Renal cortical epithelial cell (primary cell): ENCODE results near the gene FNDC1. TPM values are rescaled to one million over a fixed set of nuclear protein-coding genes. Genes with fewer than 3 reads are reported as not detected.

Experiments used
- DNase-seq: peaks from one replicate; pipeline ENCODE4 v3.0.0-alpha.2; 2011; ENCODE audit warnings: low read depth
- total RNA-seq: library from RNA; depleted of rRNA; stranded (reverse); fragments of >200 nt; gene quantifications from 2 replicates; pipeline ENCODE4 v1.2.3, GENCODE V29; 2014

FNDC1 gene
- total RNA-seq, 1 donor from 2014 or later, result 0.10 TPM

GRCh38 chr6:159161839-159162238, 7.4 kb upstream of the FNDC1 start:
- DNase-seq, result no peak

DNA sequence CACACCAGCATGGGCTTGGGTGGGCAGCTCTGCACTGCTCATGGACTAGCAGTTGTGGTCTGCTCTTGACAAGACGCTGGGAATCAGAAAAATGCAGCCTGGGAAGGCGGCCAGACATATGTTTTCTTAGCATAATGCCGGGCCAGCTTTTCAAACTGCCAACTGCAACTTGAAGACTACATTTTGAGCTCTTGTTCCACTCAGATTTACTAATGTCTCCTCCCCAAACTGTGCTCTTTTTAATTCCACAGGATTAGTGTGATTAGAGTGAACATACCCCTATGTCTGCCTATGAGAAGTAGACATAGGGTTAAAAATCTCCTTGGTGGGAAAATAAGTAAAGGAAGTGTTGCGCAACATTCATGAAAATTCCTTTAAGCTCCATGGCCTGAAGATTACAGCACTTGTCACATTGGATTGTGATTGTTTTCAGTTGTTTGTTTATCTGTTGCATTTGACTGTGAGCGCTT, 5.3 kb upstream of the FNDC1 start:
- peak; percentile 21 for DNase-seq

DNA sequence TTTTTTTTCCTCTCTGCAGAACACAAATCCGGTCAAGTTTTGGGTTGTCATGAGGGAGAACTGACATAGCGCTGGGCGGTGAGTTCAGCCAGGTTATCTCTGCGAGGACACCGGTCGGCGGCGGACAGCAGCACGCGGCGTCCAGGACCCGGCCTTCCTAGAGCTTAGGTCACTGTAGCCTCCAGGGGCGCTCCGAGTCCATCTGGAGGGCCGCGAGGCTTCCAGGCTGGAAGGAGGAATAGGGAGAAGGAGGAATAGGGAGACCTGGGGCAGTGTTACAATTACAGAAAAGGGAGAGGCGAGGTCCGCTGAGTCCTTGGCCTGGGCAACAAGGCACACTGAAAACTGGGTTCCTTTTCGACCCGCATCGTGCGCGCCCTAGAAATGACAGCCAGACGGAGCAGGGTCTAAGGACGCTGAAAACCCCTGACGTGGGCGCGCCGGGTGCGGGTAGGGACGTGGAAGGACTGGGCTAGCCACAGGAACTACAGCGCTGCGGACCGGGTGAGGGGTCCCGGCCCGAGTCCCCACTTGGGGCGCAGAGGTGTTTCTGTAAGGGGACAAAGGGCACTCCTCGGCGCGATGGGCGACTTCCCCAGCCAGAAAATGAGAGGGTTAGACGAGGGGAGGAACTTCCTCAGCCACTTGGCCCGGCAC, 536 bp upstream of the FNDC1 start:
- peak; percentile 20 for DNase-seq

- DNase-seq, result peak; percentile 6
Measured at GRCh38 chr6:159169557-159170332, 545 bp downstream of the FNDC1 start.

GRCh38 chr6:159170333-159170672, 1.1 kb downstream of the FNDC1 start:
- no peak for DNase-seq

- DNase-seq, result peak; percentile 47
Measured at GRCh38 chr6:159170999-159171712, 2.0 kb downstream of the FNDC1 start.

DNA sequence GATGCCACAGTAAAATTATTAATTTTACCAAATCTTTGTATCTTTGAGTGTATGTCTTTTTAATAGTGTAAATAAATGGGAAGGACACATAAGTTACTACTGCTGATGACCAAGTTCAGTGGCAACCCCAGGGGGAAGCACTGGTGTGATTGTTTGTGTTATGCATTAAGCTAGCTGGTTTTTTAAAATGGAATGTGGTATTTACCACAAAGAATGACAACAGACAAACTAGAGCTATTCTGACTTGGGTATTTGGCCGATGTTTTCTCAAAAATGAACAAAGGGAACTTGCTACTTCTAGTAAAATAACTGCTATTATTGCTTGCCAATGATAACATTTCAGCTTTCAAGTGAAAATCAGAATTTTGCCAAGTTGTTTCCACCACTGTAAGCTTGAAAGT, 2.9 kb downstream of the FNDC1 start:
- DNase-seq, result no peak

GRCh38 chr6:159174263-159174969, 5.2 kb downstream of the FNDC1 start:
- DNase-seq, result peak; percentile 36

- DNase-seq, result no peak
Measured at GRCh38 chr6:159176913-159177312, 7.7 kb downstream of the FNDC1 start.

- no peak for DNase-seq
Measured at GRCh38 chr6:159178847-159179246, 9.6 kb downstream of the FNDC1 start.

DNA sequence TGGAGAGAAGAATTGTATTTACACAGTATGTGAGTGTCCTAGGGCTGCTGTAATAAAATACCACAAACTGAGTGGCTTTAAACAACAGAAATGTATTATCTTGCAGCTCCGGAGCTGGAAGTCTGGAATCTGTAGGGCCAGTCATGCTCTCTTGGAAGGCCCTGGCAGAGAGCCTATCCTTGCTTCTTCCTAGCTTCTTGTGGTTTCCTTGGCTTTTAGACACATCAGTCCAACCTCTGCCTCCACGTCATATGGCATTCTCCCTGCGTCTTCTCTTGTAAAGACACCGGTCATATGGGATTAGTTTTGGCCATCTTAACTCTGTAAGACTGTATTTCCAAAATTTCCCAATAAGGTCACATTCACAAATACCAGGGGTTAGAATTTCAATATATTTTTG, 10.8 kb downstream of the FNDC1 start:
- no peak for DNase-seq

GRCh38 chr6:159181914-159182313, 12.7 kb downstream of the FNDC1 start:
- no peak for DNase-seq

DNA sequence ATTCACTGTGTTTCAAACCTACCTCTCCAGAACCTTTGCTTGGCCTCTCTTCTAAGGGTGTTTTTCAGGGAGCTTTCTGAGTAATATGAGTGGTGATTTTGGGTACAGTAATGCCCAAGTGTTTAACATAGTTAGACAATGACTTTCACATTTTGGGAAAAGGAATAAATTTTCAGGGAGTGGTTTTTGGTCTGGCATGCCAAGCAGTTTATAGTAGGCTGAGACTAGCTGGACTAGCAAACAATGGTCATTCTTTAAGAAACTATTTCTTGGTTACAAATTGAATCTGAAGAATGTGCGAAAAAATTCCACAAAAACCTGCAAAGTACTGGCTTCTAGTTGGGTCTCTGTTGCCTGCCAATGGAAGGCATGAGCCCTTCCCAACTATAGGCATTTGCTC, 15.4 kb downstream of the FNDC1 start:
- peak; percentile 44 for DNase-seq

- no peak for DNase-seq
Measured at GRCh38 chr6:159190460-159190859, 21.3 kb downstream of the FNDC1 start.

GRCh38 chr6:159193923-159194322, 24.7 kb downstream of the FNDC1 start:
- no peak for DNase-seq

DNA sequence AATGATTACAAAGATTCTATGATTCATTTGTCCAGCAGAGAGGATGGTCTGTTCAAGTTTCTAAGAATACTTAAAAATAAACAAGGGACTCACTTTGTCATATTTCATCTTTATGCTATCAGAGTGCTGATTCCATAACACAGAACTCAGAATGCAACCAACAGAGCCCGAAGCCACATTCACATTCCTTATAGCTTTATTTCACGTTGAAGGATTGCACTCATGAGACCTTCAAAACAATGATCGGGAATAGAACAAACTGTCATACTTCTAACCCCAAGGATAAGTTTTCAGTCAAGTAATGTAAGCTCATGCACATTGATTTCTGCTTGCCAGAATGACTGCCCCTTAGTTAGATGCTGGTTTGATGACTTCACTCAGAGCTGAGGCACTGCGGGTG, 25.2 kb downstream of the FNDC1 start:
- no peak for DNase-seq

DNA sequence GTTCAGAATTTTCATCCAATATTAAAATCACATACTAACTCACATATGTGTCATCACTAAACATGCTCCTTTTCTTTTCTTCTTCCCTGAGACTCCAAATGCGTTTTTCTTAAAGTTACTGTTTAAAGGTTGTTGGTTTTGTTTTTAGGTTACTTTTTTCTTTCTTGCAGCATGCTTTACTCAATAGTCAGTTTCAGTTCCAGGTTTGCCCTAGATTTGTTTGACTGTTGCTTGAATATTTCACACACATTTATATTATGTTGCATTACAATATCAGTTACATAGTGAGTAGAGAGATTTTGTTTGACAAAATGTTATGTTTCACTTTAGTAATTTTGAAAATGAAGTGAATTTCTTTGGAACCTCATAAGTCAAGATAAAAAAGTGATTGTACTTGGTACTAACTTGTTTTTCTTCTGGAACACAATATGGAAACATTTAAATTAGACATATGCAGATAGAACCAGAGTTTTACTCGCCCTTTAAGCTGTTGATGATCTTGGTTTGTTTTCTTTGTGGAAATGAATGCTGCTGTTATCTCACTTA, 27.3 kb downstream of the FNDC1 start:
- DNase-seq, result no peak

DNA sequence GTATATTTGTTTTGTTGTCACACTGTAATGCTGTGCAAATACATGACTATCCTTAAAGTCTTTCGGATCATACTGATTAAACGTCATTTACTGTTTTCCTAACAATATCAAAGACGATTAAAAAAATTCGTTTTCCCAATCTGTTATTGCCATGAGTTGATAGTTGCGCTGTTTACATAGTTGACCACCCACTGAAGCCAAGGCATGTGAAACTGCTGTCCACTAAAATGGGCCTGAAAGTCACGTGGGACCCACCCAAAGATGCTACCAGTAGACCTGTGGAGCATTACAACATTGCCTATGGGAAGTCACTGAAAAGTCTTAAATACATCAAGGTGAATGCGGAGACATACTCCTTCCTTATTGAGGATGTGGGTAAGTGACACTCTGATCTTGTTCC, 28.1 kb downstream of the FNDC1 start:
- DNase-seq, result no peak

DNA sequence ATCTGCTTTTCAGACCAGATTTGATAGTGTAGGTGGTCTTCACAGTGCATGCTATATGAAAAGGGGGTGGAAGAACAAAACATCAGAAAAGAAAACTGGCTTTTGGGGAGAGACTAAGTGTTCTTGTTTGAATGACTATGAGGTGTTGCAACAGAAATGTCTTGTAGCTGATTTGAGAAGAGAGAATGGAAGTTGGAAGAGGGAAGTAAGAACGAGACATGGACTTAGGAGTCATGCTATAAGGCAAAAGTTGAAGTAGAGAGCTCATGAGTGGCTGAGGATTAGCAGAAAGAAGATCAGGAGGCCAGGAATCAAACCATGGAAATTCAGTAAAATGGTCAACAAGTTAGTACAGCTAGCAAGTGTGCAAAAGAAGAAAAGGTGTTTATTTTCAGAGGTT, 32.1 kb downstream of the FNDC1 start:
- DNase-seq, result no peak

GRCh38 chr6:159203304-159204005, 34.3 kb downstream of the FNDC1 start:
- no peak for DNase-seq

DNA sequence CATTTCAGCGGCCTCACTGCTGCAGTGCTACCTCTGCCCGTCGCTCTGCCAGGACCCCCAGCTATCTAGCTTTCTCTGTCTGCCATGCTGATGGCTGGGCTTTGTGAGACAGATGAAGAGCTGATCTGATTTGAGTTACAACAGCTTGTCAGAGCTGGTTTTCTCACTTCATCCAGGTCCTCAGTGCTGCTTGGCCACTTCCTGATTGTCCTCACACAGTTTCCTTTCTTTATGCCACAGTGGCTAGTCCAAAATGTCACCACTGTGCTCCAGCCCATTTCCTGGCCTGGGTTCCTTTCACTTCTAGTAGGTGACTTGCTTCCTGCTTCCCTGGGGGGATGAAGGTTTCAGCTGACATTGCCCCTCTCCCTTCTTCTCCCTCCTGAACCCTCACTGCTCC, 35.4 kb downstream of the FNDC1 start:
- no peak for DNase-seq
